NCI-H1694 treated with DMSO at 0.1 percent for 48 hours (cell line): ENCODE measurements around the gene ZGPAT.
A peak's percentile ranks its signal among the peaks of the same experiment; 100 is the strongest.
"Not testable (repeated sequence)": the region's sequence is repeated elsewhere in the genome, so short reads cannot be mapped to it uniquely, and the experiment has no call there.

Experiments
- DNase-seq: peaks from one replicate; lab custom pipeline; 2025; lab: John Stamatoyannopoulos, UW

ZGPAT gene, protein sequence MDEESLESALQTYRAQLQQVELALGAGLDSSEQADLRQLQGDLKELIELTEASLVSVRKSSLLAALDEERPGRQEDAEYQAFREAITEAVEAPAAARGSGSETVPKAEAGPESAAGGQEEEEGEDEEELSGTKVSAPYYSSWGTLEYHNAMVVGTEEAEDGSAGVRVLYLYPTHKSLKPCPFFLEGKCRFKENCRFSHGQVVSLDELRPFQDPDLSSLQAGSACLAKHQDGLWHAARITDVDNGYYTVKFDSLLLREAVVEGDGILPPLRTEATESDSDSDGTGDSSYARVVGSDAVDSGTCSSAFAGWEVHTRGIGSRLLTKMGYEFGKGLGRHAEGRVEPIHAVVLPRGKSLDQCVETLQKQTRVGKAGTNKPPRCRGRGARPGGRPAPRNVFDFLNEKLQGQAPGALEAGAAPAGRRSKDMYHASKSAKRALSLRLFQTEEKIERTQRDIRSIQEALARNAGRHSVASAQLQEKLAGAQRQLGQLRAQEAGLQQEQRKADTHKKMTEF

DNA sequence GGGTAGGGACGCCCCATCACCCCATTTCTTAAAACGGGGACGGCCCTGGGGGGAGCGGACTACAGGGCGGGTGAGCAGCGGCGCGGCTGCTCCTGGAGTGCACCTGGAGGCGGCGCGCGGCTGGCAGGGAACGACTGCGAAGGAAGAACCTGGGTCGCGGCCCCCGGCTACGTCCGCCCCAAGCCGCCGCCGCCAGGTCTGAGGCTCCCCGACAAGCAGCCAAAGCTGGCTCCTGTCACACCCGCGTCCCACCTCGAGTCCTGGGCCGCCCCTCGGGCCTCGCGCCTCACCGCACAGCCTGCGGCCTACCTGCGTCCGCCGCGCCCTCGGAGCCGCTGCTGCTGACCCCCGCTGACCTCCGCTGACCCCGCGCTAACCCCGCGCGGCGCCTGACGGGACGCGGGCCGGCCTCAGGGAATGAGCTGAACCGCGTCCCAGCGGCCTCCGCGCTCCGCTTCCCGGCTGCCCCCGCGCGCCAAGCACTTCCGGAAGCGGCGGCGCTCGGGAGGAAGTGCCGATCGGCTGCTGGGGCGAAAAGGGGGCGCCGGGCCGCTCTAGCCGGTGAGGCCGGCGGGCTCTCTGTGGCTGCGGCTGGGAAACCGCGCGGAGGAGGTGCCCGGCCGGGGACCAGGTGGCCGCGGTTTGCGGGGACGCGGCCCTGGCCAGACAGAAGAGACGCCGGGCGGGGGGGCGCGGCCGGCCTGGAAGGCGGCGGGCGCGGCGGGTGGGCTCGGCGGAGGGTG, at the start of gene ZGPAT, which contains the start of gene ARFRP1:
Gene ZGPAT, plus strand, starts transcription at position 482 of the 743 bp plus-strand sequence. CDS start 542 bp downstream, outside the sequence.
Gene ARFRP1, minus strand, starts transcription at position 419 of the 743 bp plus-strand sequence. CDS start 885 bp downstream, outside the sequence.
- DNase-seq = peak; percentile 6

DNA sequence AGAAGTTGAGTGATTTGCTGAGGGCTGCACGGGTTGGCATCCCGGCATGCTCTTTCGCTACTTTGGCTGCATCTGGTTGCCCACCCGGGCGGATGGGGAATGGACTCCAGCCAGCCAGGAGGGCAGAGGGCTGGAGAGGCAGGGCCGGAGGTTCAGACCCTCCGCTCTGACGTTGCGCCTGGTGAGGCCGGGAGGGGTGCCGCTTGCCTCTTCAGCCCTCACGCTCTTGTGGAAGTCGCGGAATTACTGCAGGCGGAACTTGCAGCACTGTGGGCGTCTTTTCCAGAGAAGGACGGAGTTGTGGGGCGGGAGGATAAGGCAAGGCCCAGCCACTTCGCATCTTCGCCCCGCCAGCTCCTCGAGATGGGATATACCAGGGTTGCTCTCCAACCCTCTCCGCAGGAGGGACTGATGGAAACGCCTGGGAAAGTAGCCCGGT, 49.1 kb upstream of the ZGPAT start:
- no peak for DNase-seq

DNA sequence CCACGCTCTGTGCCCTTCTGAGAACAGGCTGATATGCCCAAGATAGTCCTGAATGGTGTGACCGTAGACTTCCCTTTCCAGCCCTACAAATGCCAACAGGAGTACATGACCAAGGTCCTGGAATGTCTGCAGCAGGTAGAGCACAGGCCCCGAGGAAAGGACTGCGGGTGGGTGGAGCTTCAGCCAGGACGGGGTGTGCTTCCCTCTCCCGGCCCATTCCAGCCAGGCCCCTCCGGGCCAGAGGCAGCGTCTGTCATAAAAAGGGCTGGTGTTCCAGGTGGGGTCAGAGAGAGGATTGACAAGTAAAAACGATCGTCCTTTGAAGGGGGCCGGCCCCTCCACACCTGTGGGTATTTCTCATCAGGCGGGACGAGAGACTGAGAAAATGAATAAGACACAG, 48.5 kb upstream of the ZGPAT start:
- DNase-seq = no peak

DNA sequence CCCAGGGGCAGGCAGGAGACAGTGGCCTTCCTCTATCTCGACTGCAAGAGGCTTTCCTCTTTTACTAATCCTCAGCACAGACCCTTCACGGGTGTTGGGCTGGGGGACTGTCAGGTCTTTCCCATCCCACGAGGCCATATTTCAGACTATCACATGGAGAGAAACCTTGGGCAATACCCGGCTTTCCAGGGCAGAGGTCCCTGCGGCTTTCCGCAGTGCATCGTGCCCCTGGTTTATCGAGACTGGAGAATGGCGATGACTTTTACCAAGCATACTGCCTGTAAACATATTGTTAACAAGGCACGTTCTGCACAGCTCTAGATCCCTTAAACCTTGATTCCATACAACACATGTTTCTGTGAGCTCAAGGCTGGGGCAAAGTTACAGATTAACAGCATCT, 47.7 kb upstream of the ZGPAT start:
- not testable (repeated sequence) for DNase-seq

DNA sequence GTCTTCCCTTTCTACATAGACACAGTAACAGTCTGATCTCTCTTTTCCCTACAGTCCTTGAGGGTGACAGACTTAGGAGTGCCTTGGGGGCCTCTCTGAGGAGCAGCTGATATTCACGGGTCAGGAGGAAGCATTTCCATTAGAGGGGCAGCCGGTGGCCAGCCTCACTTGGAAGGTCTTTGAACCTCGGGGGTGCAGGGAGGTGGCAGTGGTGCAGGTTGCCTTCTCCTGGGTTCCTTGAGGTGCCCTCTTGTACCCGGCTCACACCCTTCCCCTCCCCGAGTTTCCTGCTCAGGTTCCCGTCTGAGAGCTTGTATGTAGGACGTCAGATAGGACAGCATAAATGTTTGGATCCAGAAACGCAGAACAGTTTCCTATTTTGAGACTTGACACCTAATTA, 47.2 kb upstream of the ZGPAT start:
- DNase-seq = no peak

DNA sequence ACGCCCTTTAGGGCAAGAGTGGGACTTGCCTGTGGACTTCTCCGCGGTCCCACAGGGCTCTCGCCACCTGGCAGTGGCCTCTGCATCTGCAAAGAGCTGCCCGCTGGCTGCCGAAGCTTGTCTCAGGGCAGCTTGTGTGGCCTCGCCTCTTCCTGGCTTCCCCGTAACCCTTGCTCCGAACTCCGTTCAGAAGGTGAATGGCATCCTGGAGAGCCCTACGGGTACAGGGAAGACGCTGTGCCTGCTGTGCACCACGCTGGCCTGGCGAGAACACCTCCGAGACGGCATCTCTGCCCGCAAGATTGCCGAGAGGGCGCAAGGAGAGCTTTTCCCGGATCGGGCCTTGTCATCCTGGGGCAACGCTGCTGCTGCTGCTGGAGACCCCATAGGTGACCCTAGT, 46.7 kb upstream of the ZGPAT start:
- DNase-seq = no peak

DNA sequence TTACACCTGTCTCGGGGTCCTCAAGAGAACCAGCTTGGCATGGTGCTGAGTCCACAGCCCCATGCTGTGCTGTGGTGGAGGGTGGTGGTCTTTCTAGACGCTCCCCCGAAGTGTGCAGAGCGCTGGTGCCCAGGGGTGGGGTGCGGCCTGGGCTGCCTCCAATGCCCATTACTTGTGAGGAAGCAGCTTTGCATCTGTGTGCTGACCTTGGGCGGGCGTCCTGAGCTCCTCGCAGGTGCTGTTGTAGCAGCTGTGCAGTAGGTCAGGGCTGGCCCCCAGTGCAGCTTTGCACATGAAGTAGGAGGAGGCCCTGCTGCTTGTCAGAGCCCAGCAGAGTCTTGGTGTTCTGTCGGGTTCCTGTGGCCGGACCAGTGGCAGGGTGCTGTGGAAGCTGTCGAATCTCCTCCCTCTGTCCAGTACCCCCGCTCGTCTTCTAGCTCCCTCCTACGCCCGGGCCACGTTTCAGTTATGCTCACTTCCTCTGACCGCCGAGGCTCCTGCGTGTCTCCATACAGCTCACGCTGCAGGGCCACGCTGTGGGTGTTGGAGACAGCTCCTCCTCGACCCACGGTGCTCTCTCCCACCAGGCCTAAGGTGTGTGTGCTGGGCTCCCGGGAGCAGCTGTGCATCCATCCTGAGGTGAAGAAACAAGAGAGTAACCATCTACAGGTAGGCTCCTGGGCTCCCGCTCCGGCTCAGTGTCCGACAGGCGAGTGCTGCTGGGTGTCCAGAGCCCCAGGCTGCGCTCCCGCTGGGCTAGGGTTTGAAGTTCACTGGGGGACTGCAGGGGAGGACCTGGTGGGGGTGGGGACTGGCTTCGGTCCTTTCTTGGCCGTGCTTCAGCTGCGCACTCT, 45.7 kb upstream of the ZGPAT start:
- no peak for DNase-seq

DNA sequence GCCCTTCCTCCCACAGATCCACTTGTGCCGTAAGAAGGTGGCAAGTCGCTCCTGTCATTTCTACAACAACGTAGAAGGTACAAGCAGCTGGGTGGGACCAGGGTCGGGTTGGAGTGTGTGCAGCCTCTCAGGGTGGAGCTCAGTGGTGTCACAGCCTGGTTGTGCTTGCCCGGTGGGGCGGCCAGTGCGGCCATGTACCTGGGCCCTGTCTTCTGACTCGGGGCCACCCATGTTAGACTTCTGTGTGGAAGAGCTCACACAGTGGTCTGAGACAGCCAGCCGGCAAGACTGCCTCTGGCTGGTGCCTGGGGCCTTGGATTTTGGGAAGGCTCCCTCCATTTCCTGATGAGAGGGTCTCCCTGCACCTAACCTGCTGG, 45.0 kb upstream of the ZGPAT start:
- no peak for DNase-seq

DNA sequence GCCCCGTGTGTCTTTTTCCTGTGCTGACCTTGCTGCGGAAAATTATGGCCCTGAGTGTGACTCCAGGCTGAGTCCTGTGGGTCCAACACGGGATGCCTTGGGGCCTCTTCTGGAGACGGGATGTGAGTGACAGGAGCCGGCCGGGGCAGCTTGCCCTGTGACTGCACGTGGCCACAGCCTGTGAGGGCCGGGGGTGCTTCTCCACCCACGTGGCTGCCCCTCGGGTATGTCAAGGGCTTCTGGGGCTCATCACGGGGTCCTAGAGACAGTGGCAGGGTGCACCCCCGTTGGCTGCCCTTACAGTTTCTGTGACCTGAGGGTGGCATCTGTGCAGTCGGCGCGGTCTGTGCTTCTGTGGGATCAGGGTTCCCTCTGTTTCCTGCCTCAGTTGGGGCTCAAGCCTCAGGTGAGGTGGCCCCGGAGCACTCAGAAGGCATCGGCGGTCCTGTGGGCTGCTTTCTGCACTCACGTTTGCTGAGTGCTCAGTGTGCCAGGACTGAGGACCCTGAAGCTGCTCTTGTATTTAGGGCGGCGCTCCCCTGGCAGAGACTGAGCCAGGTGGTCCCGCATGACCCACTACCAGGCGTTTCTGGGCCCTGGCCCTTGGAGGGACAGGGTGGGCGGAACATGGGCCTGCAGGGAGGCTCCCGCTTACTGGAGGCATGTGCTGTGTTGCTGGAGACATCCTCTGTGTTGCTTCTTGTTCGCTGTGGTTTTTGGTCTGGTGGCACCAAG, 44.3 kb upstream of the ZGPAT start:
- no peak for DNase-seq

DNA sequence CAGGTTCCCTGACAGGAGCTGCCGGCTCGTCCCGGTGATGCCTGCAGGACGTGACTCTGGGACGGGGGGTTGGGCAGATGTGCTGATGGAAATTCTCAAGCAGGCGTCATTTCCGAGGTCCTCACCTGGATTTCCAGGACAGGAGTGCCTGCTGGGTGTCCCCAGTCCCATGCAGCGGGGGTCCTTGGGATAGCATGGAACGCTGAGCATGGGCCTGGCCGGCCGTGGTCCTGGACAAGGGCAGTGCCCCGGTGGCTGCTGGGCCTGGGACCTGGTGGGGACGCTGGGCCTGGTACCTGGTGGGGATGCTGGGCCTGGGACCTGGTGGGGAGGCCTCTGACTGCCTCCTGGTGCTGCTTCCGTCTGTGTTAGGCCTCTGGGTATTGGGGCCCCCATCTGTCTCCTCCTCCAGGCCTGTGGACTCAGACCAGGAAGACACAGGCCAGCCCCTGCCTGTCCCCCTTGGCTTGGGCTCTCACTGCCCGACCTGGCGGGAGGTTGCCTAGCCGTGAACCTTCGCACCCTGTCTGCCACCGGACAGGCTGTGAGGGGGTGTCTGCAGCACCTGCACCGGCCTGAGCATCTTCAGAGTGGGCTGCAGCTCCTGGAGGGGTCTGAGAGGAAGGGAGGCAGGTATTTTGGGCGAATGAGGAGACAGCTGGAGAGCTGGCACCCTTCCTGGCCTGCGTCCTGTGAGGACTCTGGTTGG, 43.5 kb upstream of the ZGPAT start:
- DNase-seq = no peak

DNA sequence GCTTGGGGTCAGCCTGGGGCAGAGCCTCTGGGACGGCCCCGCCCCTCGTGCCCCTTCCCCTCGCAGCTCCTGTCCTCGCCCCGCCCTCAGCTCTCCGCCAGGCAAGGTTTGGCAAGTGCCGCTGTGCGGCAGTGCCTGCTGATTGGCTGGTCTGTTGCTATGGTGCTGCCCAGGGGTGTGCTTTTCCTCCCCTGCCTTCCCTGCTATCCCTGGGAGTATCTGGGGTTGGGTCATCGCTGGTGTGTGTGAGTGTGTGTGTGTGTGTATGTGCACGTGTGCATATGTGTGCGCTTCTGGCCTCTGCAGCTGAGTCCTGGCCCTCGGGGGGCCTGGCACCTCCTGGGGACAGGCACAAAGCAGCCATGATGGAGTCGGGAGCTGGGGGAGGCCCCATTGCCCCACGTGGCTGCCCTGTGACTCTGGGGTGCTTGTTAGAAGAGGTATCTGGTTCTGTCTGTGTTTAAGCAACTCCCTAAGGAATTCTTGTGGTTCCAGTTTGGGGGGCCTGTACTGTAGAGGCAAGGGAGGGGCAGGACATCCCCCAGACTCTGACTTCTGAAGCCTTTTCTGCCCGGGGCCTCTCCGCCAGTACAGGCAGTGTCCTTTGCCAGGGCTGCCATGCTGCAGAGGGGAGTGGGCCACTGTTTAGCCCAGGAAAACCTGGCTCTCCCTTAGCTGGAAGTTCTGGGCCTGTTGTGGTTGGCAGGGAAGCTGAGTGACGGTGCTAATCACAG, 42.8 kb upstream of the ZGPAT start:
- no peak for DNase-seq

DNA sequence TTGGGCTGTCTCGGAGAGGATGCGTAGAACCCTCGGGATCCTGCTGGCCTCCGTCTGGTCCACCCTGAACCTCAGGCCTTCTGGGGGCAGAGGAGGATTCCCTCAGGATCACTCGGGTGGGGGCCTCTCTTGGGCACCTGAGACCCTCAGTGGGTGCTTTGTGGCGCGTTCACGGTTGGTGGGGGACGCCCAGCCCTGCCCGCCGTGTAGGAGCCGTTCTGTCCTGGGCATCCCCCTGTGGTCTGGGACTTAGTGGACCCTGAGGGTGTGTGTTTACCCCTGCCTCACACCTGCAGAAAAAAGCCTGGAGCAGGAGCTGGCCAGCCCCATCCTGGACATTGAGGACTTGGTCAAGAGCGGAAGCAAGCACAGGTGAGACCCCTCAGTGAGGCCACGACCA, 42.1 kb upstream of the ZGPAT start:
- DNase-seq = no peak

DNA sequence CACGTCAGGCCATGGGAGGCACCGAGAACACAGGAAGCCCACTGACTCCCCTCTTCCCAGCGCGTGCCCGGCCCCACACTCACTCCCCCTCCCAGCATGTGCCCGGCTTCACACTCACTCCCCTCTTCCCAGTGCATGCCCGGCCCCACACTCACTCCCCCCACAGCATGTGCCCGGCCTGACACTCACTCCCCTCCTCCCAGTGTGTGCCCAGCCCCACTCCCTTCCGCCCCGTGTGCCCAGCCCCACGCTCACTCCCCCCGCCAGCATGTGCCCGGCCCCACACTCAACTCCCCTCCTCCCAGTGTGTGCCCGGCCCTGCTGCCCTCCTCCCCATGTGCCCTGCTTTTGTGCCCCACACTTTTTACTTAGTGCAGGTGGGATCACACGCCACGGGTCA, 40.0 kb upstream of the ZGPAT start:
- no peak for DNase-seq

DNA sequence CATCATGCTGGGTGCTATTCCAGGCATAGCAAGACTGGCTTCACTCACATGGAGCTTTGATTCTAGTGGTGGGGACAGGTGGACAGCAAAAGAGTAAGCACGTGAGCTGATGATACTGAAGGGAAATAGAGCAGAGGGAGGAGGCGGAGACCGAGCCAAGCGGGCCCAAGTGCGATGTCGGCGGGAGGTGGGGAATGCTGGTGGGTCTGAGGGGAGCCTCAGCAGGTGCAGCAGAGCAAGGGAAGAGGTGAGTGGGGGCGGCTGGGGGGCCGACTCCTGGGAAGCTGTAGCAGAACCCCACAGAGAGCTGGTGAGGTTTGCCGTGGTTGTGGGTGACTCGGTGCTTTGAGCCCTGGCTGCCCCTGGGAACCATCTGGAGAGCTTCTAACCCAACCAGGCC, 39.5 kb upstream of the ZGPAT start:
- DNase-seq = no peak

DNA sequence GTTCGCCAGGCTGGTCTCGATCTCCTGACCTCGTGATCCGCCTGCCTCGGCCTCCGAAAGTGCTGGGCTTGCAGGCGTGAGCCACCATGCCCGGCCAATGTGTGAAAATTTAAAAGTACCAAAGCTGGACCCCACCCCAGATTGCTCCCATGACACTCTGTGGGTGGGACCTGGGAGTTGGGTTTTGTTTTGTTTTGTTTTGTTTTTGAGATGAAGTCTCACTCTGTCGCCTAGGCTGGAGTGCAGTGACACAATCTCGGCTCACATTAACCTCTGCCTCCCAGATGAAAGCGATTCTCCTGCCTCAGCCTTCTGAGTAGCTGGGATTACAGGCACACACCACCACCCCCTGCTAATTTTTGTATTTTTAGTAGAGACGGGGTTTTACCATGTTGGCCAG, 36.1 kb upstream of the ZGPAT start:
- not testable (repeated sequence) for DNase-seq

DNA sequence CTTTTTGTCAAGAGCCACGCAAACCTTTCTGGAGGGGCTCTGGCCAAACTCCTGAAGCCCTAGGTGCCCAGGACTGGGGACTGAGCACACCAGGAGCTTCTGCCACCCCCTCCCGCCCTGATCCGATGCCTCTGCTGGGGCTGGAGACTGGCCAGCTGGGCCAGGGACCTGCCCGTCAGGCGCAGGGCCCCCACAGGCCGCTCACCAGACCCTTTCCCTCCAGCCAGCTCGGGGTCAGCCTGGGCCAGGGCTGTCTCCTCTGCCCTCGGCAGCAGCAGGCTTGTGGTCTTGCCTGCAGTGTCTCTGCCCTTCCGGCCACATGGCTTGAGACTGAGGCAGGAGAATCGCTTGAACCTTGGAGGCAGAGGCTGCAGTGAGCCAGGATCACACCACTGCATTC, 35.2 kb upstream of the ZGPAT start:
- no peak for DNase-seq

DNA sequence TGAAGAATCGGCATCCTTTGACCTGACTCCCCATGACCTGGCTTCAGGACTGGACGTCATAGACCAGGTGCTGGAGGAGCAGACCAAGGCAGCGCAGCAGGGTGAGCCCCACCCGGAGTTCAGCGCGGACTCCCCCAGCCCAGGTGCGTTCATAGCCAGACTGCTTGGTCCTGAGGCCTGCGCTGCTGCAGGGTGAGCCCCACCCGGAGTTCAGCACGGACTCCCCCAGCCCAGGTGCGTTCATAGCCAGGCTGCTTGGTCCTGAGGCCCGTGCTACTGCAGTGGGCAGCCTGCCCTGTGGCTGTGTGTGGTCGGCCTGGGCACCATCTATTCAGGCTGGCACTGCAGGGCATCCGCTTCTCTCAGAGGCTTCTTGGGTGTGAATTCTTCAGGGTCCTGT, 33.9 kb upstream of the ZGPAT start:
- no peak for DNase-seq

DNA sequence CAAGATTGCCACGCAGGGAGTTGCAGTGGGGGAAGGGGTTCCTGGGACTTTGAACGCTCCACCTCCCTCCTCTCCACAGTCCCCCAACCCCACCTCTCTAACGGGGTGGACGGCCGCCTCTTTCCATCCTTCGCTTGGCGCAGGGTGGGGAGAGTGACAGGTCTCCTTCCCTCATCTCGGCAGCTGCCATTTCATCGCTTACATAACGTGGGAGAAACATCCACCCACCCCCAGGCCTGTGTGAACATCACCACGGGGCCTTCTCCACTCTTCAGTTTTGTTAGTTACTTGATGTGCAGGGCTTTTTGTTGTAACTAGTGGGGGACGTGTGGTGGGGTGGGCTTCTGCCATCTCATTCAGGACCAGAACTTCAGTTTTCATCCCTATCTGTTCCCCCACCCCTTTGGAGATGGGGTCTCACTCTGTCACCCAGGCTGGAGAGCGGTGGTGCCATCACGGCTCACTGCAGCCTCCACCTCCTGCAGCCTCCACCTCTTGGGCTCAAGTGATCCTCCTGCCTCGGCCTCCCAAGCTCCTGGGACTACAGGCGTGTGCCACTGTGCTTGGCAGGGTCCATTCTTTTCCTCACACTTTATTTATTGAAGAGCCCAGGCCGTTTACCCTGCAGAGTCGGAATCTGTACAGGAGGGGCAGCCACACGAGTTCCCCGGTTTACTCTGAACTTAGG, 32.0 kb upstream of the ZGPAT start:
- DNase-seq = no peak

DNA sequence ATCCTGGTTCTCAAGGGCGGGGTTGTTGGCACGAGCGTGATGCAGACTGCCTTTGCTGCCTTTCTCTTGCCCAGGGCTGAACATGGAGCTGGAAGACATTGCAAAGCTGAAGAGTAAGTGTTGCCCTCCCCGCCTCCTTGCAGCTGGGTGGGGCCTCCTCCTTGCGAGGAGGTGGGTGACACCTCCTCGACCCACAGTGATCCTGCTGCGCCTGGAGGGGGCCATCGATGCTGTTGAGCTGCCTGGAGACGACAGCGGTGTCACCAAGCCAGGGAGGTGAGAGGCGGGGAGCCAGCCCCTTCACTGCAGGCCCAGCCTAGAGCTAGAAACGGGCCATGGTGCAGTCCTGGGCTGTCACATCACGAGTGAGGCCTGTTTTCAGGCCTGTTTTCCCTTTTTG, 29.8 kb upstream of the ZGPAT start:
- no peak for DNase-seq
